ENCODE data around the gene SEMA3D.

Gene SEMA3D

GRCh38 chr7:85125651-85126131 lies 61.2 kb downstream of the SEMA3D start:
- no peak for DNase-seq (ENCODE audit: low read depth in 2 of 2)

- no peak for DNase-seq (ENCODE audit: low read depth in 2 of 2)
These were observed 61.7 kb downstream of the SEMA3D start for GRCh38 chr7:85125176-85125575.

- DNase-seq (ENCODE audit: low read depth in 2 of 2), result no peak
These were observed 66.9 kb downstream of the SEMA3D start for GRCh38 chr7:85119934-85120333.

GRCh38 chr7:85115862-85116261 lies 71.0 kb downstream of the SEMA3D start:
- DNase-seq (ENCODE audit: low read depth in 2 of 2), result no peak

GRCh38 chr7:85115006-85115405 lies 71.8 kb downstream of the SEMA3D start:
- no peak for DNase-seq (ENCODE audit: low read depth in 2 of 2)

GRCh38 chr7:85114342-85114741 lies 72.5 kb downstream of the SEMA3D start:
- DNase-seq (ENCODE audit: low read depth in 2 of 2), result no peak

- DNase-seq (ENCODE audit: low read depth in 2 of 2), result no peak
These were observed 75.1 kb downstream of the SEMA3D start for GRCh38 chr7:85111761-85112160.

GRCh38 chr7:85106719-85107118 lies 80.1 kb downstream of the SEMA3D start:
- DNase-seq (ENCODE audit: low read depth in 2 of 2), result no peak

- DNase-seq (ENCODE audit: low read depth in 2 of 2), result no peak
These were observed 82.2 kb downstream of the SEMA3D start for GRCh38 chr7:85104432-85105205.

- DNase-seq (ENCODE audit: low read depth in 2 of 2), result no peak
These were observed 82.9 kb downstream of the SEMA3D start for GRCh38 chr7:85103962-85104361.

- no peak for DNase-seq (ENCODE audit: low read depth in 2 of 2)
These were observed 83.5 kb downstream of the SEMA3D start for GRCh38 chr7:85103357-85103756.

GRCh38 chr7:85102813-85103350 lies 84.0 kb downstream of the SEMA3D start:
- no peak for DNase-seq (ENCODE audit: low read depth in 2 of 2)

GRCh38 chr7:85101347-85101746 lies 85.5 kb downstream of the SEMA3D start:
- DNase-seq (ENCODE audit: low read depth in 2 of 2), result no peak

- no peak for DNase-seq (ENCODE audit: low read depth in 2 of 2)
These were observed 89.0 kb downstream of the SEMA3D start for GRCh38 chr7:85097844-85098243.

GRCh38 chr7:85095806-85096205 lies 91.0 kb downstream of the SEMA3D start:
- DNase-seq (ENCODE audit: low read depth in 2 of 2), result no peak

- DNase-seq (ENCODE audit: low read depth in 2 of 2), result no peak
These were observed 91.5 kb downstream of the SEMA3D start for GRCh38 chr7:85095366-85095765.

- DNase-seq (ENCODE audit: low read depth in 2 of 2), result no peak
These were observed 92.7 kb downstream of the SEMA3D start for GRCh38 chr7:85094046-85094725.

- no peak for DNase-seq (ENCODE audit: low read depth in 2 of 2)
These were observed 95.3 kb downstream of the SEMA3D start for GRCh38 chr7:85091565-85091928.

- DNase-seq (ENCODE audit: low read depth in 2 of 2), result no peak
These were observed 95.8 kb downstream of the SEMA3D start for GRCh38 chr7:85090919-85091564.

GRCh38 chr7:85090143-85090542 lies 96.7 kb downstream of the SEMA3D start:
- DNase-seq (ENCODE audit: low read depth in 2 of 2), result no peak

GRCh38 chr7:85081846-85082245 lies 105.0 kb downstream of the SEMA3D start:
- no peak for DNase-seq (ENCODE audit: low read depth in 2 of 2)

- no peak for DNase-seq (ENCODE audit: low read depth in 2 of 2)
These were observed 105.5 kb downstream of the SEMA3D start for GRCh38 chr7:85081392-85081791.

GRCh38 chr7:85079434-85079833 lies 107.4 kb downstream of the SEMA3D start:
- no peak for DNase-seq (ENCODE audit: low read depth in 2 of 2)
